ENCODE results near the gene PTPN13.

DNA sequence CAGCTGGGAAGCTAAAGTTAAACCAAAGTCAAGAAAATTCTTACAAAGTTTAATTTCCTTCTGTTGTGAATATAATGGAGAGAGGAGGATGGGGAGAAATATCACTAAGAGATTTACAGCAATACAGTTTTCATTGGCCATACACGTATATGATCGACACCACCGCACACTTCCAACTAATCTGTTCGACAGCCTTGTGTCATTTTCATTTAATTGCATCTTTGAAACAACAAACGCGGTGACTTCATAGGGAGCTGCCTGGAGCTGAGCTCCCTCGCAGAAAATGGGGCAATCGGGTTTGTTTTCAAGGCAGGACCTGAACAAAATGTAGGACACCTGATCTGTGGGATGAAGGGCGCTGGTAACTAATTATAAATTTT, 1.3 kb downstream of the PTPN13 start:
- TF ChIP-seq GATA2 (IDR thresholded peaks at IDR 0.05; ENCODE audit: low read depth, low read length) (no peak), GATA3 (IDR thresholded peaks at IDR 0.05; ENCODE audit: low read depth, low read length) (no peak)

Measured in SH-SY5Y (cell line).